22Rv1 (cell line): ENCODE measurements around the gene CSF3.

Experiments
- CTCF ChIP-seq: fragments of 450-650 bp; IDR thresholded peaks from 2 replicates; pipeline ENCODE4 v1.5.1; 2017; ENCODE audit warnings: mild to moderate bottlenecking
- ZFX ChIP-seq: fragments of 450-650 bp; IDR thresholded peaks from 2 replicates; pipeline ENCODE4 v1.6.1; 2017; ENCODE audit warnings: antibody characterized with exemption, borderline replicate concordance

DNA sequence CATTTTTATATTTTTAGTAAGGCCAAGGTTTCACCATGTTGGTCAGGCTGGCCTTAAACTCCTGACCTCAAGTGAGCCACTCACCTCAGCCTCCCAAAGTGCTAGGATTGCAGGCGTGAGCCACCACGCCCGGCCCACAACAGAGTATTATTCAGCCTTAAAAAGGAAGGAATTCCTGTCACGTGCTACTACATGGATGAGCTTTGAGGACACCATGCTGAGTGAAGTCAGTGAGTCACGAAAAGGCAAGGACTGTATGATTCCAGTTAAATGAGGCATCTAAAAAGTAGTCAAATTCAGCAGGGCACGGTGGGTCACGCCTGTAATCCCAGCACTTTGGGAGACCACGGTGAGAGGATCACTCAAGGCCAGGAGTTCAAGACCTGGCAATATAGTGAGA is 9.7 kb downstream of the CSF3 start:
- TF ChIP-seq CTCF (no peak), ZFX (no peak)
